T47D (cell line): Measurements from ENCODE around the gene DOC2A.

Source experiments
- DNase-seq, 2 experiments: peaks; one replicate each; pipeline versions ENCODE4 v3.0.0 to v3.0.0-alpha.2; 2011 to 2012; ENCODE audit warnings: low read depth in 1 of 2, low spot score in 1 of 2
- JUND ChIP-seq: IDR thresholded peaks from 2 replicates; pipeline ENCODE4 v1.6.1; 2012; ENCODE audit warnings: low read depth
- in situ Hi-C: cut with HindIII; loops from 2 replicates; pipeline ENCODE4 v1.10.0; 2016; ENCODE audit warnings: low sequenced_read_pairs, low pct_unique_long_range_greater_than_20kb

The DOC2A gene

DNA sequence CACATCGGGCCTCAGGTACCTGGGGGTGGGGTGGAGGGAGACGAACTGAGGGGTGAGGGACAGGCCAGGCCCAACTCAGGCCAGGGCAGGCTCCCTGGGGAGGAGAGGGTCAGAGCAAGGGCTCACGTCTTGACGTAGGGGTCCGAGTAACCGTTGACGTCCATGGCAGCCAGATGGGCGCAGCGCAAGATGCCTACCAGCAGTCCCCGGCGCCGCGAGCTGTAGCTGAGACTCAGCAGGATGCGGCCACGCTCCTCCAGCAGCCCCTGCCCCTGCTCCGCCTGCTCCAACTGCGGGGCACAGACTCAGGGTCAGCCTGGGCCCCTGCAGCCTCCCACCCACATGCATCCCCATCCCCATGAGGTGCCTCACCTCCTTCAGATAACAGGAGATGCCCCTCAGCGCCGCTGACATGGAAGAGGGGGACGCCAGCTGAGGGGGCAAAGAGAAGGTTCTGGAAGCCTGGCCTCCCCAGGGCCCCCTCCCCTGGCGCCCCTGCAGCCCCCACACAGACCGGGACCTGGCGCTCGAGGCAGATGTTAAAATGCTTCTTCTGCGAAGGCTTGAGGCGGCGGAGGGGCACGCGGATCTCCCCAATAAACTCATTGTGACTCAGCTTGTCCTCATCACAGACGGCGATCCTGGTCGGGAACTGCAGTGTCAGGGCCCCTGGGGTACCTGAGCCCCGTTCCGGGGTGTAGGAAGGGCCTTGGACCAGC, 4.0 kb downstream of the DOC2A start:
- DNase-seq: no peak
- in situ Hi-C loops: no loop called here
- no peak for TF ChIP-seq JUND

DNA sequence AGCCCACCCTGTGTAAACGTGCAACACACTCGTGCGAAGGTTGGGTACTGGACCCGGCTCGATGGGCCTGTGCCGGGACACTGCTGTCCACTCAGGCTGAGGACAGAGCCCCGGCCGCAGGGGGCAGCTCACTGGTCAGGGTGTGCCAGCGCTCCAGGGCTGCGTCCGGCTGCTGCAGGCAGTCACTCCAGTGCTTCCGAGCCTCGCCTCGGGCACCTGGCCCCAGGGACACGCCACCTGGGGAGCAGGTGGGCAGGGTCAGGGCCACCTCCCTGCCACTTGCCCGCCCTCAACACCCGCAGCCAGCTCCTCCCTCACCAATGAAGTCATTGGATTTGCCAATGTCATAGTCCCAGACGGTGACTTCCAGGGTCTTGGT, 4.7 kb downstream of the DOC2A start:
- in situ Hi-C loops: no loop called here
- no peak for DNase-seq
- no peak for TF ChIP-seq JUND

GRCh38 chr16:30005341-30006094, 5.3 kb downstream of the DOC2A start:
- TF ChIP-seq JUND: no peak
- DNase-seq: peak; percentile 57 to 90
- in situ Hi-C loops: no loop called here

DNA sequence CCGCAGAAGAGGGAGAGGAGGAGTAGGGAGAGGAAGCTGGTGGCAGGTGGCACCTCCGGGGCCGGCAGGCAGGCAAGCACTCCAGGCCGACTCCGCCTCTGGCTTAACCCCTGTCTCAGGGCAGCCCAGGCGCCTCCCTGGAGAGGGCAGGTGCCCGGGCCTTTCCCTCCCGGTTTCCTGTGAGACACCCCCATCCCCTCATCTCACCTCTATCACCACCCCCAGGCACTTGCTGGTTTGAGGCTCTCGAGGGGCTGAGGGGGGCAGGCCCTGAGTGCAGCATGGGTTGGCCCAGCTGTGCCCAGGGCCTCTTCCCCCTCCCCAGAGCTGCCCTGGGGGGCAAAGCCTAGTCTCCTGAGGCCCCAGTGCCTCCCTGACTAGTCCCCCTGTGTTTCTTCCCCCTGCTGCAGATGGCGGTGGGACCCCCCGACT, 6.0 kb downstream of the DOC2A start:
- in situ Hi-C loops: no loop called here
- TF ChIP-seq JUND: no peak
- no peak for DNase-seq

DNA sequence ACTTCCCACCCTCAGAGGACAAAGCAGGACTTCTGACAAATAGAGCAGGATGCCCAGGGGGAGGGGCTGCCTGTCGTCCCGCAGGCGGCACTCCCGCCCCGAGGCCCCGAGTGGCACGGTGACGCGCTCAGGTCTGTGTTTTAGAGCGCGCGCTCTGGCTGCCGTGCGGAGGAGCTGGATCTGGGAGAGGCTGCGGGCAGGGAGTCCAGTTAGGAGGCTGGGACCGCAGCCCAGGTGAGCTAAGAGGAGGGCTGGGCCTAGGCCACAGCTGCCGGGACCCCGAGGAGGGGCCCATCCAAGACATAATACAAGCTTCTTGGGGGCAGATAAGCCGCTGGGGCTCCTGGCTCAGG, 6.4 kb downstream of the DOC2A start:
- in situ Hi-C loops: no loop called here
- no peak for DNase-seq
- TF ChIP-seq JUND: no peak

DNA sequence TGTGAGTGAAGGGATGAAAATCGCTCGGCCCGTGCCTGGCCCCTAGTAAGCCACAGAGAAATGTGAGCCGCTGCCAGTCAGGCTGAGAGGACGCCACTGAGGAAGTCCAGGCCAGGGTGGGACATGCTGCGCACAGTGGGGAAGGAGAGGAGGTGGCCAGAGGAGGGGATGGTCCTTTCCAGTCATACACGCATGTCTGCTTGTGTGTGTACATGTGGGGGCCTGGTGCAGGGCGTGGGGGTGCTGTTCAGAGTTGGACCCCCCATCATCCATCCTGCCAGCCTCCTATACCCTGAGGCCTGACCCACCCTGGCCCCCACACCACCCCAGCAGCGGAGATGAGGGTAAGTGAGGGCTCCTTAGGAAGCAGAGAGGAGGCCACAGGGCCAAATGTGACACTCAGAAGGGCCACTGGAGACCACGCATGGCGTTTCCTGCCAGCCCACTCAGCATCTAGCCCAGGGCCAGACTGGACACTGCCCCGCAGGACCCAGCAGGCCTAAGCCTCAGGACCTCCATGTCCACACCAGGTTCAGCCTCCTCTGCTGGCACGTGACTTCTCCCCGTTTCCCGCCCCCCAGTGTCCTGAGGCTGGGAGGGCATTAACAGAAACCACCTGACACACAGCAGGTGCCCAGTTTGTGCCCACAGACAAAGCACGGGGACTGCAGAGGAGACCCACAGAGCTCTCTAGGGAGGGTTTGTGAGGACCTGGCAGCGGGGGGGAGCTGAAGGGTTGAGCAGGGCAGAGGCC, 7.0 kb downstream of the DOC2A start:
- DNase-seq: no peak
- TF ChIP-seq JUND: no peak
- in situ Hi-C loops: no loop called here

DNA sequence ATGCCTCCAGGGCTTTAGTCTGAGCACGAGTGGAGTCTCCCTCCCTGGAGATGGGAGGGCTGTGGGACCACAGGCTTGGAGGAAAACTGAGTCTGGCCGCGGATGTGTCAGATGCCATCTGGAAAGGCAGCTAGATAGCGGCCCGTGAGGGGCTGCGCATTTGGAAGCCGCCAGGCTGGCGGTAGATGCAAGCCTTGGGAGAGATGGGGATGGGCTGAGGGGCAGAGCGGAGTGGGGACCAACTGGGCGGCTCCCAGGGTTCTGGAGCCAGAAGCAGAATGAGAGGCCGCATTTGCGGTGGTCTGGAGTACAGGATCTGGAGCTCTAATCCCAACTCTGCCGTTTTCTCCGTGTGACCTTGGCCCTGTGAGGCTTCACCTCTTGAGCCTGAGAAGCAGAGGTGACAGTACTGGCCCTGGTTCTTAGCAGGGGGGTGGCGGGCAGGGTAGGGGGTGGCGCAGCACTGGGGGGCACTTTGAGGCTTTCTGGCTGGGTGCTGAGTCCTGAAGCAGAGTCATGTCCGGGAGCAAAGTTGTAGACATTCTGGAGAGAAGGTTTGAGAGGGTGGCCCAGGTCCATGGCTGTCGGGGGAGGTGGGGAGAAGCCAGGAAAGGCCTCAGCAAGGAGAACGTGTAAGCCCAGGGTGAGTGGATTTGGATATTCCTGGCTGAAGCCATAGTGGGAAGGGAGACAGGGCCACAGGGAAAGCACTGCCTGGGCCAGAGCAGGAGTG, 8.0 kb downstream of the DOC2A start:
- in situ Hi-C loops: no loop called here
- TF ChIP-seq JUND: no peak
- DNase-seq: no peak

- no peak for DNase-seq
- TF ChIP-seq JUND: no peak
- in situ Hi-C loops: no loop called here
Observed at GRCh38 chr16:30000735-30001631, 9.8 kb downstream of the DOC2A start.

DNA sequence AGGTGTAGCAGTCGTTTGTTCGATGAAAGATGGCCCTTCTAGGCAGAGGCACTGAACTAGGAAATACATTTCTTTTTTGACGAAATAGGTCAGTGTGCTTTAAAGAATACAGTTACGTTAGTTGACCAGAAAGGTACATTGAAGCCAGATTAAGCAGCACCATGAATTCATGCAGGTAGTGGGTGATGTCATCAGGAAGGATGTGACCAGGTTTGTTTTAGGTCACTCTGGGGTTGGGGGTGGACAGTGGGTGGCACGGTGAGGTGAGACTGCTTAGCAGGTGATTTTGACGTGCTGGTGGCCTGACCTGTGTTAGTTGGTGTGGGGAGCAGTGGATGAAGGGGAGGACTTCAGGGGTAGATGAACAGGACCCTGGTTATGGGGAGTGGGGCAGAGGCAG, 11.2 kb downstream of the DOC2A start:
- no peak for TF ChIP-seq JUND
- DNase-seq: no peak
- in situ Hi-C loops: no loop called here

GRCh38 chr16:29996766-29997250, 14.0 kb downstream of the DOC2A start:
- in situ Hi-C loops: no loop called here
- no peak for DNase-seq
- TF ChIP-seq JUND: no peak

DNA sequence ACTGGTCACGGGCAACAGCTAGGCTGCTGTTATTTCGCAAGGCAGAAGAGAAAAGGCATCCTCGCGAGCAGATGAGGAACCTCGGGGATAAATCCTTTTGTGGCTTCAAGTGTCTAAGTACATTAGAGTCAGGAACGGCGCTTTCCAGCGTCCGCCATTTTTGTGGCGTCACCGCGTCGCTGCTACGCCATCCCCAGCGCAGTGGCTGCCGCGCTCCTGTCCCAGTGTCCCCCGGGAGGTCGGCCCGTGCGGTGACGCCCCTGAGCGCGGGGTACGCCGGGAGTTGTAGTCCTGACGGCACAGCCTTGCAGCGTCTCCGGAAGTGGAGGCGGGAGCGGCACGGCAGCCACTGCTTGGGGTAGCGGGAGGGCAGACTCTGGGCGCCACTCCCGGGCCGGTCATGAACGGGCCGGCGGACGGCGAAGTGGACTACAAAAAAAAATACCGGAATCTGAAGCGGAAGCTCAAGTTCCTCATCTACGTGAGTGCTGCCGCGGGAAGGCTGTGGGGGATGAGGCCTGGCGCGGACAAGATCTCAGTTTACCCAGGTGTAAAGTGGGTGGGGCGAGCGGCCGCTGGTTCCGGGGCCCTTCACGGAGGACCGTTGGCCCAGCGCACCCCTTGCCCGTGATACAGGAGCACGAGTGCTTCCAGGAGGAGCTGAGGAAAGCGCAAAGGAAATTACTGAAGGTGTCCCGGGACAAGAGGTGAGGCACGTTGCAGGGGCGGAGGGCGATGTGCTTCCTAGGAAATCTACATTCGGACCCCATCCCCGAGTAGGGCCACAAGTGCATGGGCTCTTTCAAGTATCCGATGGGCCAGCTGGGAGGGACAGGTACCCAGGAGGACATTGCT, 14.7 kb downstream of the DOC2A start, which contains the start of gene INO80E:
INO80E (plus strand) TSS at position 331 of the 855 bp plus-strand sequence; CDS start at position 401, 70 bp downstream.
- no peak for TF ChIP-seq JUND
- in situ Hi-C loops: no loop called here
- DNase-seq: peak; percentile 97 to 98
